Right hindlimb (tissue), 1 donor: ENCODE data around the gene KRTAP1-1.
"Not testable (repeated sequence)": the region's sequence is repeated elsewhere in the genome, so short reads cannot be mapped to it uniquely, and the experiment has no call there.

Source experiments
- DNase-seq: peaks from one replicate; pipeline ENCODE4 v3.0.0-alpha.2; 2018

Gene KRTAP1-1, protein sequence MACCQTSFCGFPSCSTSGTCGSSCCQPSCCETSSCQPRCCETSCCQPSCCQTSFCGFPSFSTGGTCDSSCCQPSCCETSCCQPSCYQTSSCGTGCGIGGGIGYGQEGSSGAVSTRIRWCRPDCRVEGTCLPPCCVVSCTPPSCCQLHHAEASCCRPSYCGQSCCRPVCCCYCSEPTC

DNA sequence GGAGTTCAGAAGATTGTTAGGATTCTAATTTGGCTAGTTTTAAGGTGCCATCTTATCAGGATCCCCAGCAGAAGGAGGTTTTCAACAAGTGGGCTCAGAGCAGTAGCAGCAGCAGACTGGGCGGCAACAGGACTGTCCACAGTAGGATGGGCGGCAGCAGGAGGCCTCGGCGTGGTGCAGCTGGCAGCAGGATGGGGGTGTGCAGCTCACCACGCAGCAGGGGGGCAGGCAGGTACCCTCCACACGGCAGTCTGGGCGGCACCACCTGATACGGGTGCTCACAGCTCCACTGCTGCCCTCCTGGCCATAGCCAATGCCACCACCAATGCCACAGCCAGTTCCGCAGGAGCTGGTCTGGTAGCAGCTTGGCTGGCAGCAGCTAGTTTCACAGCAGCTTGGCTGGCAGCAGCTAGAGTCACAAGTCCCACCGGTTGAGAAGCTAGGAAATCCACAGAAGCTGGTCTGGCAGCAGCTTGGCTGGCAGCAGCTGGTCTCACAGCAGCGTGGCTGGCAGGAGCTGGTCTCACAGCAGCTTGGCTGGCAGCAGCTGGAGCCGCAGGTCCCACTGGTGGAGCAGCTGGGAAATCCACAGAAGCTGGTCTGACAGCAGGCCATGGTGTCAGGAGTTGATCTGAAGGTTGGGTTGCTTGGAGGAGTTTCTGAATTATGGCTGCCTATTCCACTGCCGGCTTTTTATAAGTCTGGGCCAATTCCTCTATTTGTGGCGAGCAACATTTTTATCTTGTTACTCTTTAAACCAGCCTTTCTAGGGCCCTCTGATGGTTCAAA, at the start of gene KRTAP1-1:
TSS of gene KRTAP1-1 (minus strand) at position 668 of the 789 bp plus-strand sequence. CDS start at position 615, 53 bp downstream.
- peak; percentile 73 for DNase-seq

DNA sequence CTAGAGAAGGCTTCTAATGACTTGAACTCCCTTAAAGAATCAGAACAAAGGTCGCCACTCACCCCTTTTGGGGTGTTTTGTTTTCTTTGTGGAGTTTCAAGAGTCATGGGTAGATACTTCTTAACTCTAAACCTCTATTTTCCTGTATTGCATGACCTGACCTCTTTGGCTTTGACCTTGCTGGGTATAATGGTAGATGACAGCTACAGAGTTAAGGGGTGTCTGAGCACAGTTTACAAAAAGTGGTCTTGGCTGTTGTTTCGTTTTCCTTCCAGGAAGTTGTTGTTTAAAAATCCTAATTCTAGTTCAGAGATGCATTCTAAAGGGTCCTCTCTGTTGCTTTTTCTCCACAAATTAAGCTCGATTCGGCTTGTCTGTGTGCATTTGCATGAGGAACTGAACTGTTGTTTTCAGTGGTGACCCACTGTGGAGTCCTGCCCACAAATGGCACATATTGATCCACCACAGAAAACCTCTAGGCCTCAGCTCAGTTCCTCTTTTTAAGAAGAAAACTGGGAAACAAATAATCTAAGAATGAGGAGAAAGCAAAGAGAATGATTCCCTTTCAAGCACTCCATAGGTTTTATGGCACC, 47.6 kb upstream of the KRTAP1-1 start:
- DNase-seq = not testable (repeated sequence)

DNA sequence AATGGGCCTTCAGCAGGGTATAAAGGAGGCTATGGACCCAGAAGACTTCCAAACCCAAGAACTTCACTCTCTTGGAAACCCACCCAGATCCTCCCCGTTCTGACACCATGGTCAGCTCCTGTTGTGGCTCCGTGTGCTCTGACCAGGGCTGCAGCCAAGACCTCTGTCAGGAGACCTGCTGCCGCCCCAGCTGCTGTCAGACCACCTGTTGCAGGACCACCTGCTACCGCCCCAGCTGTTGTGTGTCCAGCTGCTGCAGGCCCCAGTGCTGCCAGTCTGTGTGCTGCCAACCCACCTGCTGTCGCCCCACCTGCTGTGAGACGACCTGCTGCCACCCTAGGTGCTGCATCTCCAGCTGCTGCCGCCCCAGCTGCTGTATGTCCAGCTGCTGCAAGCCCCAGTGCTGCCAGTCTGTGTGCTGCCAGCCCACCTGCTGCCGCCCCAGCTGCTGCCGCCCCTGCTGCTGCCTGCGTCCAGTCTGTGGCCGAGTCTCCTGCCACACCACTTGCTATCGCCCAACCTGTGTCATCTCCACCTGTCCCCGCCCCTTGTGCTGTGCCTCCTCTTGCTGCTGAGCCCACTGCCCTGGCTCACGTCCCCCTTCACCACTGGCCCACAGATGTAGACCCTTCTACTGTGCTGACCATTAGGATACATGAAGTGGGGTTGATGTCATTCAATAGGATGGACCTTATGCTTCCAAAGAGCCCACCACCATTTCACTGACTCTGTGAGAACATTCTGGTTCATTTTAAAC, 43.0 kb upstream of the KRTAP1-1 start, which contains the start of gene KRTAP4-7:
TSS of gene KRTAP4-7 (plus strand) at position 51 of the 757 bp plus-strand sequence. CDS start at position 108, 57 bp downstream.
- DNase-seq = not testable (repeated sequence)

DNA sequence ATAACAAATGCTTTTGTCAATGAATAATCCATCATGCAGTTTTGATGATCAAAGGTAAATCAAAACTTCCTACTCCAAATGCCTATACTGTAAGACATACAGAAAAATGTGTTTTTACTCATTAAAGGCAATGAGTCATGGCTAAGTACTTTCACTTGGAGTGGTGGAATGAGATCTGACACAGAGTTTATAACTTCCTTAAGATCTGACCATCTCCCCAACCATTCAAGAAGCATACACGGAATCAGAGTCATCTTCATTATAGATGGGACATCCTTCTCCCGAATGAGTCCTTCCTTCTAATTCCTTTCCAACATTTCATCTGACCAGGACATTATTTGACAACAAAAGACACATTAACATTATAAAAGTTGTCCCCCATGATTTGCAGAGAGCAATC, 42.2 kb upstream of the KRTAP1-1 start:
- not testable (repeated sequence) for DNase-seq

DNA sequence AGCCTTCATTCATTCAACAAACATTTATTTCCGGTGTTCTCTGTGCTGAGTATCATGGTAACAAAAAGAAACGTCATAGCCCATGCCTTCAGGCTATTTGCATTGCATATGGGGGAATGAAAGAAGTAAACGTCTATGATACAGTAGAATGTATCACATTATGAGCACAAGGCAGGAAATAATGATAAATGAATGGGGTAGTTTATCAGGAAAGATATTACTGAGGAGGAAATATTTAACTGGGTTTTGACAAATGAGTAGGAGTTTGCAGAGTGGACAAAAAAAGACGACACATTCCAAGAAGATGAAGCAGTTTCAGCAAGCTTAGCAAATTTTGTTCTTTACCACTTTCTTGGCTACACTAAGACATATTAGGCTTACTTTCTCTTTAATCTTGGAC, 41.4 kb upstream of the KRTAP1-1 start:
- no peak for DNase-seq

DNA sequence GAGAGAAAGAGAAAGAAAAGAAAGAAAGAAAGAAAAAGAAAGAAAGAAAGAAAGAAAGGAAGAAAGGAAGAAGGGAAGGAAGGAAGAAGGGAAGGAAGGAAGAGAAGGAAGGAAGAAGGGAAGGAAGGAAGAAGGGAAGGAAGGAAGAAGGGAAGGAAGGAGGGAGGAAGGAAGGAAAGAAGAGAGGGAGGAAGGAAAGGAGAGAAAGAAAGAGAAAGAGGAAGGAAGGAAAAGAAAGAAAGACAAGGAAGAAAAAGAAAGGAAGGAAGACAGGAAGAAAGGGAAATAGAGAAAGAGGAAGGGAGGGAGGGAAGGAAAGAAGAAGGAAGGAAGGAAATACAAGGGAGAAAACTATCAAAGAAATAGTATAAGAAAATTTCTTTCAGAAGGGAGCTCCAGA, 35.5 kb upstream of the KRTAP1-1 start:
- no peak for DNase-seq

DNA sequence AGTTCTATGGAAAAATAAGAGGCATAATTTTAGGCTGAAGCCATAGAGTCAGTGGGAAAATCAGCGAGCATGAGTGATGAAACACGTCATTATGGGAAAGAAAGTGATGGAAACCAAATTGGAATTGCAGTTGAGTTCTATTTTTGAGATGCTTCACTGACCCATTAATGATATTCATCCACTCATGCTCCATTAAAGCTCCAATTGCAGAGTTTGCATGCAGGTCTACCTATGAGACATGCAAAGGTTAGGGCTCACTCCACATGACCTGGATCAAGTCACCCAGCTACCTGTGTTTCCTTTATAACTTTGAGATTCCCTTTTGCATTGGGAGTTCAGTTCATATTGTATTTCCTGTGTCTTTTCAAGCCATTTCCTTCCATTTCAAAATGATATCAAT, 32.4 kb upstream of the KRTAP1-1 start:
- DNase-seq = no peak

DNA sequence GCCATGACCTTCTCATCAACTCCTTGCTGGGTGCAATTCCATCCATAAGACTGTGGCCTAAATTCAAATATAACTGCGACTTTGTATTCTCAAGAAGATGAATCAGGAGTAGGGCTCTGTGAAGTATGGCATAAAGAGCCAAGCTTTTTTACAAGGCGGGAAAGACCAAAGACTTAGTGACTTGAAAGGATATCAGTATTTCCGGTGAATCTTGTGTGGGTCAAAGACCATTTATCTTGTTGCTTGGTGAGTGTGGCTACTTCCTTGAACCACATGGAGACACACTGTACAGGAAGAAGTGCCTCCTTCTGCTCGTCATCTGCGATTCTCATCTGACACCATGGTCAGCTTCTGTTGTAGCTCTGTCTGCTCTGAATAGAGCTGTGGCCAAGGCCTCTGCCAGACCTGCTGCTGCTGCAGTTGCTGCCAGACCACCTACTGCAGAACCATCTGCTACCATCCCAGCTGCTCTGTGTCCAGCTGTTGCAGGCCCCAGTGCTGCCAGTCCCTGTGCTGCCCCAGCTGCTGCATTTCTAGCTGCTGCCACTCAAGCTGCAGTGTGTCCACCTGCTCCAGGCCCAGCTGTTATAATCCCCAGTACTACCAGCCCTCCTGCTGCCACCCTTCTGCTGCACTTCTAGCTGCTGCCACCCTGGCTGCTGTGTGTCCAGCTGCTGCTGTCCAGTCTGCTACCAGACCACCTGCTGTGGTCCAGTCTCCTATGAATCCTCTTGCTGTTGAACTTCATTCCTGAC, 30.5 kb upstream of the KRTAP1-1 start:
- peak; percentile 38 for DNase-seq

DNA sequence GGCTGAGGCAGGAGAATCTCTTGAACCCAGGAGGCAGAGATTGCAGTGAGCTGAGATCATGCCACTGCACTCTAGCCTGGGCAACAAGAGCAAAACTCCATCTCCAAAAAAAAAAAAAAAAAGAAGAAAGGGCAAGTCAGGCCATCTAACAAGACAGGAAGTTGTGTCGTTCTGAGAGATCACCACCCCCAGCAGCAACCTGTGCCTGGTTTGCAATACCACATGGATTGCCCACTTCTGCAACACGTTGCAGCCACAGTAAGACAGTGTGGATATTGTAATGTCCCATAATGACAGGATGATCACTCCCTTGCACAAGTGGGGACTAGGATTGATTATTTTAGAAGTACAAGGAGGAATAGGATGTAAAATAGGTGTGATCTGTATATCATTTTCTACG, 27.8 kb upstream of the KRTAP1-1 start:
- no peak for DNase-seq

DNA sequence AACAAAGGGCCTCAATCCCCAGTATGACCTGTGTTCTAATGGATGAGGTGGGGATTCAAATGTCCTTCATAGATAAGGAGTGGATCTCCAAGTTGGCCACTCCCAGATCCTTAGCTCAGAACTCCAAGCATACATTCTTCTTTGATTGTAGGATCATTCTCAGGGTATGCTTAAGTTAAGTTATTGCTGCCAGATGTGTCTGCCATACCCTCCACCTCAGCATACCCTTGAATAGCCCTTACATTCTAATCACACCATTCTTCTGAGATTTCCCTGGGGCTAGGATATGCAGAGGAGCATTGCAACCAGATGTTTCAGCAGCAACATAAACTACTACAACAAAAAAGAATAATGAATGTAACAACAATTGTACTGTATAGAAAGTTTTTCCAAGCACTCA, 26.0 kb upstream of the KRTAP1-1 start:
- DNase-seq = no peak

DNA sequence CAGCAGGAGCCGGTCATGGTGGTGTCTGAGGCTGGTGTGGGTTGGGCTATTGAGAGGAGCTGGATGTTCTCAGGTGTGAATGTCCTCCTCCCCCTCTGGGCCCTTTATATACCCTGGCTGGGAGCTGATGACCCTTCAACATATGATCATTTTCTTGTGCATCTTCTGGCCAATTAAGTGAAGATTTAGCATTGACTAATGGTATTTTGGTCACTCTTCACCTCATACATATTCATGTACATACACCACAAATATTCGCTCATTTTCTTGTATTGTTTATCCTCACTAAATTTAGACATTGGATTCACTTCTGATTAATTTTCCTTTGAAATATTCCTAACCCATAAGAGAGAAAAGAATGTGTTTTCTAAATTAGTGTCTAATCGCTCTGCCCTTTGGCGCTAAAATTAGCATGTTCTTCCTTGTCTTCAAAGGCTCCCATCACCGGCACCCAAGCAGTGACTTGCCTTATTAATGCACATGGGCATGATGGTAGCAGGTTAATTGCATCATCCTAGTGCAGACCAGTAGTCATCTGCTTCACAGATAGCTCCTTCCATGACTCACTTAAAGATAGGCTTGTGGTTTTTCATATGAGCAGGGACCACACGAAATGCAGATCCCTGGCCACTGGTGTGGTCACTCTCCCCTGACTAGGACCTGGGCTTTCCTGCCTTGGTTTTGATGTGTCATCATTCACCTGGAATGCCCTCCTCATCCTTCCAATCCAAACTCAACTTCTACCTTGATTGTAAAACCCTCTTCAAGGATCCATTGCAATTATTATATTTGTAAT, 24.8 kb upstream of the KRTAP1-1 start, which contains the start of gene KRTAP2-4:
TSS of gene KRTAP2-4 (minus strand) at position 51 of the 796 bp plus-strand sequence. CDS start at position 17, 34 bp downstream.
- no peak for DNase-seq

DNA sequence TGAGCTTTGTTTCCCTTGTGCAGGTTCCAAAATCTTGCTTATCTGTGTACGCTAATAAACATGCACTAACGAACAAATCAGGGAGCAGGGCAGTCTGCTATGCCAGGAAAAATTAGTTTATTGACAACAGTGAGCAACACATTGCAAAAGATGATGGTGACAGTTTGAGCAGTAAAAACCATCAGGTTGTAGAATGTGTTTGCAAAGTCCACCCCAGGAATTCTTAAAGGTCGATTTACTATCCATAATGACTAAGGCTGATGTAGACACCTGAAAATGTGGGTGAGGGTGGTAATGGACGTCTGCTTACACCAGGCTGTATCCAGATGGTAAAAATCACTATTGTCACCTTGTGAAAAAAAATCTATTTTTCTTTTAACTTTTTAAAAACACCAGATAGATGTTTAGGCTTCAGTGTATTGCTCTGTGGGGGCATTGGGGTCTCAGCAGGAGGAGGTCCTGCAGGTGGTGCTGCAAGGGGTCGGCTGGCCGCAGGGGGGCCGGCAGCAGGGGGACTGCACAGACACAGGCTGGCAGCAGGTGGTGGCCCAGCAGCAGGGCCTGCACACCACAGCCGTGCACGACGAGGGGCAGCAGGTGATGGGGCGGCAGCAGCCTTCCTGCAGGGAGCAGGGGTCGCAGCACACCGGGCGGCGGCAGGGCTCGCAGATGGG, 23.9 kb upstream of the KRTAP1-1 start:
- DNase-seq = not testable (repeated sequence)

DNA sequence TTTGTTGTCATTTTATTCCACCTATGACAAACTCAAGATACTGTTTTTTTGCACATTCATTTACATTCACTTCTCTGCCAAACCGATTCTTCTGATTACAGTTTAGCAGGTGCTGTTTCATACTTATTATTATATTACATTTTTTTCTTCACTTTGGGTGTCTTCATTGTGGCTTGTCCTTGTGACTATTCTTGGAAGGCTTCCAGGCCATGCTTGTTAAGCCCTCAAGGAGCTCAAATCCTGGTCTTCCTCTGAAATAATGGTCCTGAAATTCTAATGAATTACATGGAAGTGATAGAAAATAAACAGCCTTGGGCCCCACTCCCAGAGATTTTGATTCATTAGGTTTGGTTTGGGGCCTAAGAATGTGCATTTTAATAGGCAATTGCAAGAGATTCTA, 23.1 kb upstream of the KRTAP1-1 start:
- DNase-seq = no peak

DNA sequence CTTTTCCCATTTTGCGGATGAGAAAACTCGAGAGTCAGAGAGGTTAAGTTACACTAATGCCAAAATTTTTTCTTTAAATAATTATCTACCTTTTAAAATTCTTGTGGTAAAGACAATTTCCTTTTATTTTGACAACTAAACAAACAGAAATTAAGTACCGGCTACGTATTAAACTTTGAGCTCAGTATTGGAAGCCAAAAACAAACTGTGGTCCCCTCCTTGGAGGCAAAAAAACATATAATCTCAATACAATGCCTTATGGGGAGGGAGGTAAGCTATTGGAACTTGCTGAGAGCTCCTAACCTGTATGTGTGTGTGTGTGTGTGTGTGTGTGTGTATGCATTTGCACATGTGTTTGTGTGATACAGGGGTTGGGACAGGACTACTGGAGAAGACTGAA, 22.2 kb upstream of the KRTAP1-1 start:
- no peak for DNase-seq

DNA sequence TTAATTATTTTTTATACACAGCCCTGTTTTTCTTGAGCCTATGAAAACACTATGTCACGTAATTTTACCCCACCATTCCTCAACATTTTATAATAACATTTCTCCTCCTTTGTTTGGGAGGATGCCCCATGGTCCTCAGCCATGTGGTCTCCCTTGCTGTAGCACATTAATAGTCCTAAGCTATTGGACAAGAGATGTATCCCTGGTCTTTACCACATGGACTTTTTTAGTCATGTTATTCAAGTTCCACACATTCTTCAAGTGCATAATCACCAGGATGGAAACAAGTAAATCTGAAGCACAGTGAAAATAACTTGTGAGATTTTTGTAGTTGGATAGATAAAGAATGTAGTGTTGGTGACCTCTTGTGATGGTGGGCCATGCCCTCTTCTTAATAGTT, 20.7 kb upstream of the KRTAP1-1 start:
- no peak for DNase-seq

DNA sequence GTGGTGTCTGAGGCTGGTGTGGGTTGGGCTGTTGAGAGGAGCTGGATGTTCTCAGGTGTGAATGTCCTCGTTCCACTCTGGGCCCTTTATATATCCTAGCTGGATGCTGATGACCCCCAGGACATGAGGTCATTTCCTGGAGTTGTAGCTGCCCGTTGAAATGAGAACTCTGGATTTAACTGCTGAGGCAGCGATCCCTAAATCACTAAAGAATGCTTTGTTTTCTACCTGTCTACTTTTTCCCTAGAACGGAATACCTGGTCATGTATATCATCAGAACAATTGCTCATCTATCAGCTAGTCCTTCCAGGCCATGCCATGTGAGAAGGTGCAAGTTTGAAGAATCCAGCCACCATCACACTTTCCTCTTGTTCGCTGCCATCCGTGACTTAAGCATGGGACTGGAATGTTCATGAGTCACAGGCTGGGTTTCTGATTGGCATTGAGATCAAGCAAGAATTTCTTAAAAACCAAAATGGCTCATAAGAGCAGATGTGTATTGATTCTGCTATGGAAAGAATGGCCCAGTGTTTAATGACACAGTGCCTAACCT, 18.9 kb upstream of the KRTAP1-1 start, which contains the start of gene KRTAP2-3:
TSS of gene KRTAP2-3 (minus strand) at position 63 of the 553 bp plus-strand sequence. CDS start 64 bp downstream, outside the sequence.
- DNase-seq = no peak

DNA sequence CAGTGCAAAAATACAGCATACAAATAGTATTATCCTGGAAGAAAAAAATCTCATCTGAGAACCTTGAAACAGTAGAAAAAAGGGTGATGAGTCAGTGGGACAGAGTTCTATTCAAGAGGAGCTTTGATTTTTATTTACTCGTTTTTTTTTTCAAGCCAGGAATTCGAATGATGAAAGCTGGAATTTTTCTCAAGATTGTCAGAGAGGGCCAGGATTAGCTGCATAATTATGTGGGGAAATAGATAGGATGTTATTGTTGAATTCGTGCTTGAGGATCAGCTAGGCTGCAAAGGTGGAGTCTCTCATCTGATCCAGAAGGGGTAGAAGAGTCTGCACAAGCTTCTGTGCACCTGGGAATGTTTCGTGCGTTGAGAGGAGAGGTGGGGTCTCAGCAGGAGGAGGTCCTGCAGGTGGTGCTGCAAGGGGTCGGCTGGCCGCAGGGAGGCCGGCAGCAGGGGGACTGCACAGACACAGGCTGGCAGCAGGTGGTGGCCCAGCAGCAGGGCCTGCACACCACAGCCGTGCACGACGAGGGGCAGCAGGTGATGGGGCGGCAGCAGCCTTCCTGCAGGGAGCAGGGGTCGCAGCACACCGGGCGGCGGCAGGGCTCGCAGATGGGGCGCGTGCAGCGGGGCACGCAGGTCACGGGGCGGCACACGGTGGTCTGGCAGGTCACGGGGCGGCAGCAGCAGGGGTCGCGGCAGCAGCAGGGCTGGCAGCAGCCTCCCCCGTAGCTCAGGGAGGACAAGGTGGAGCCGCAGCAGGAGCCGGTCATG, 18.2 kb upstream of the KRTAP1-1 start:
- DNase-seq = not testable (repeated sequence)

DNA sequence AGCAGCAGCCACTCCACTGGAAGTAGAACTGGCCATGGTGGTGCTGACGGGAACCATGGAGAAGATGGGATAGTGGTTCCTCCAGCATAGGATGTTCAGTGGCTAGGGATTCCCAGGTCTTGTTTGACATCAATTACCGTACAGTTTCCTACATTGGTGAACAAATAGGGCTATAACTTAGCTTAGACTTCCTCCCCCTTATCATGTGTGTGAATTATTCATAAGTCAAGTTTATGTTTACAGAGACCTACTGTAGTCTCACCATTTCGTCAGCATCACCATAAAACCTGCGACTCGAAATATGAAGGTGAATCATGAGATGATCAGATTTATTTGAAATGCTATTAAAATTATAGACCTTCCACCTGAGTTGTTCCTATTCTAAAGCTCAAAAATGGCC, 17.5 kb upstream of the KRTAP1-1 start:
- no peak for DNase-seq

DNA sequence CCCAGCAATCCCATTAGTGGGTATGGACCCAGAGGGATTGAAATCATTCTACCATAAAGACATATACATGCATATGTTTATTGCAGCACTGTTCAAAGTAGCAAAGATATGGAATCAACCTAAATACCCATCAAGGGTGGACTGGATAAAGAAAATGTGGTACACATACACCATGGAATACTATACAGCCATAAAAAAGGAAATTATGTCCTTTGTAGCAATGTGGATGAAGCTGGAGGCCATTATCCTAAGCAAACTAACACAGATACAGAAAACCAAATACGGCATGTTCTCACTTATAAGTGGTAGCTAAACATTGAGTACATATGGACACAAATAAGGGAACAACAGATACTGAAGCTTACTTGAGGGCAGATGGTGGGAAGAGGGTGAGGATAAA, 16.3 kb upstream of the KRTAP1-1 start:
- DNase-seq = no peak
